Renal pelvis (tissue), 4 donors: ENCODE data around the gene PRDM8. TPM values are rescaled to one million over a fixed set of nuclear protein-coding genes. Genes with fewer than 3 reads are reported as not detected.

Experiments
- DNase-seq: peaks from one replicate; pipeline ENCODE4 v3.0.0-alpha.2; 2013
- polyA plus RNA-seq, 3 donors: library from polyadenylated mRNA; unstranded; fragments of 120-200 nt; gene quantifications; one replicate each; pipeline ENCODE4 v1.2.1, GENCODE V29; 2013; ENCODE audit not compliant: insufficient read length in 3 of 3

Gene PRDM8
- polyA plus RNA-seq, 3 donors: 0.93 to 2.8 (median 2.1) TPM

DNA sequence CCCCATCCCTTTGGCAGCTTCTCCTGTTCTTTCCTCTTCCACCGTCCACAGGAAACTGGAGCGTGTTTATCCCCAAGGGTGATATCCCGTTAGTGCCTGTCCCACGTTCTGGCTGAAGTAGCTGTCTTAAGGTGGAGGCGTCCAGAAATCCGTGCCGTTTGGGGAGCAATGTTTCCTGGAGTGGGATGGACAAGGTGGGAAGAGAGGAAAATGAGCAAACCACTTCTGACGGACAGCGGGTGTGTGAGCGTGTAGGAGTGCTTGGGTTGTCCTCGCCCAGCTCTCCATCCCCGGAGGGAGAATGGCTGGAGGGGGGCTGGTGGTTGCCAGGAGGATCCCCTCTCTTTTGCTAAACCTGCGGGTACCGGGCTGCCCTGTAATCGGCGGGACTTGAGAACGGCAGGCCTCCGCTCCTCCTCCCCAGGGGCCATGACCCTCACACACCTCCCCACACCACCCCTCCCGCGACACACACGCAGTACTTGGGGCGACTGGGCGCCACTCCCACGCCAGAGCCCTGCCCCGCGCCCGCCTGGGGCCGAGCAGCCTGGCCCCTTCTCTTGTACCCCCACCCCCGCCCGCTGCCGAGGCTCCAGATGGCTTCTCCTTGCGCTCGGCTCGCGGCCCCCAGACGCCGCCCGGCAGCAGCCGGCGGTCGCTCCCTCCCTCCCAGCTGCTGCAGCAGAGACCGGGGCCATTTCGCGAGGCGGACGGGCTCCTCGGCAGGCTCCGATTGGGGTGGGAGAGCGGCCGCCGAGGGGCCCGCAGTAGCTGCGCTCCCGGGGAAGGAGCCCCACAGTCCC is 13.9 kb upstream of the PRDM8 start:
- no peak for DNase-seq

DNA sequence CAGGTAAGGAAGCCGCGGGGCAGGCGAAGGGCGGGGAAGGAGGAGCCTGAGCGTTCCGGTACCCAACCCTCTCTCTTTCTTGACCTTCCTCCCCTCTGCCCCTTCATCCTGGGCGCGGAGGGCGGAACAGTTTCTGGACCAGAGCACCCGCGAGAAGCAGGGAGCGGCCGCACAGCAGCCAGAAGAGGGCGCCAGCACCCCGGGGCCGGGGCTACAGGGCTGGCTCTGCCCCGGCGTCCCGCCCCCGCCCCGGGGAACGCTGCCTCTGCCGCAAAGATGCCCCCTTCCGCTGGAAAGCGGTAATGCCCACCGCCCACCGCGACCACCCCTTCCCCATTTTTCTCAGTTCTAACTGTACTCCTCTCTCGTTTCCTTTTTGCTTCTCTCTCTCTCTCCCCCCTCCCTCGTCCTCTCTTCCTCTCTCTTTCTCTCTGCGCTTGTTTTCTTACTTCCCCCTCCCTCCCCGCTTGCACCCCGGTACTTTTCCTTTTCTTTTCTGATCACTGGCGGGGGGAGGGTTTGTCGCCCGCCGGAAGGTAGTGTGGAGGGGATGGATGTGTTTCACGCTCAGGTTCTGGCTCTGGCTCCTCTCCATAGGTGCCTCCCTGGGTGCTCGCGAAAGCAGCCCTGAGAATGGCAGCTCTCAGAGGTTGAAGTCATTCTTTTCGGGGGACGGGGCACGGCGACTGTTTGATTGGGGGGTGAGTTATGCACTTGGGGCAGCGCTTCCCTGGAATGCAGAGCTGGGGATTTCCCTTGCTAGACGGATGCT is 13.1 kb upstream of the PRDM8 start:
- DNase-seq: no peak

DNA sequence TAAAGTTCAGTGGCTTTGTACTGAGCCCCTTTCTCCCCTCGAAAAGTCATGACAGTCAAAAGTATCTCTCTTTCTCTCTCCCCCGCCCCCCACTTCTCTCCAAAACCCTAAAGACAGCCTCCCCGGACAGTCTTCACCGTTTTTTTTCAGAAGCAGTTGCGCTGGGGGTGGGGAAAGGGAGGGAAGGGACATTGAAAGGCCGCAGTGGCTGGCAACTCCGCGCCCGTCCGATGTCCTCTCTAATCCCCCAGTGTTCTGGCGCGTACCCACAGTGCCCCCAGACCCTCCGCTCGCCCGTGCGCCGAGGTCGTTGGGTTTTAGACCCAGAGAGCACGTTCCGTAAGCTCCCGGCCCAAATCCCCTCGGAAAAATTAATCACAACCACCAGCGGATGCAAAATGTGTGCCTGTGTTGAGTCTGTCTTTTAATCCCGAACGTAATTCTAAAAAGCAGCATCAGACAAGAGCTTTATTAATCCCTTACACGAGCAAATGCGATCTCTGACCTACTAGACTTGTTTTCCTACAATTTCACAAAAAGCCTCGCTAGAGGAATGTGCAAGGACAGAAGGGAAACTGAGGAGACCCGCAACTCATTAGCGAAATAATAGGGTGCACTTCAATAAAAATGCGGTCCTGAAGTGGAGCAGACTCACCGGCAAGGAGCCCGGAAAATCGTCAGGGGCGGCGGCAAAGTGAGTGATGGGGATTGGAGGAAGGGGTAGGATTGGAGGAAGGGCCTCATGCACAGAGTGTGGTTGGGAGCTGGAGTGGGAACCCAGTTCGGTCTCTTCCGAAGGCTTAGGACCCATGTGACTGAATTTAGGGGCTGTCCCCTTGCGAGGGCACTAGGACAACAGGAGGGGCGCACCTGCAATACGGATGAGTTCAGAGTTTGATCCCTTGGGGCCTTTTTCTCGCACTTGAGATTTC is 12.2 kb upstream of the PRDM8 start:
- no peak for DNase-seq

DNA sequence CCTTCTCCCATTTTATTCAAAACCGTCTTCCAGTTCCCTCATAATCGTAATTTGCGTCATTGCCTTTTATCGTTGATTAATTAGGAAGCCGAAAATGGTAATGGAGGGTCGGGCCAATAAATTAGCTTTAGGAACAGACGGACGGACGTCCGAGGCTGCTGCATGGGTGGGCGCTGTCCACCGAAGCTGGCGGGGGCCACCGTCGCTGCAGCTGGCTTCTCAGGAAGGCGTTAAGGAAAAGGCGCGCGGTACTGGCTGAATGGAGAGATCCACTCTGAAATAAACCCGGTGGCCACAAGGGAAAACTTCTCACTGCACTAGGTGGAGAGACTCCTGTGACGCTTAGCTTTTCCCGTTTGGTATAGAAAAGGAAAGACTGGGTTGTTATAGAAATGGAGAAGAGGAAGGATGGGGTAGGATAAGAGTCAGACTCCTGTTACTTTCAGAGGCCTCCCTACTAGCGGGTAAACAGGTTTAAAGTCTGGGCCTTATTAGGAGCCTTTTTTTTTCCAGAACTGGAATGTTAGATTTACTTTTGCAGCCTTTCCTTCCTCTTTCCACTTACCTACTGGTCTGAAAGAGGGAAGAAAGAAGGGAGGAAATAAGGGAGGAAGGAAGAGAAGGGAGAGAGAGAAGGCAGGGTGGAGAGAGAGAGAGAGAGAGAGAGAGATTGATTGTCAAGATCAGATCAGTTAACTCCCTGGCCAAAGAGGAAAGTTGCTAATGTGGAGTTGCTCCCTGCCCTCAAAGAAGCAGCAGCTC is 11.3 kb upstream of the PRDM8 start:
- DNase-seq: no peak

DNA sequence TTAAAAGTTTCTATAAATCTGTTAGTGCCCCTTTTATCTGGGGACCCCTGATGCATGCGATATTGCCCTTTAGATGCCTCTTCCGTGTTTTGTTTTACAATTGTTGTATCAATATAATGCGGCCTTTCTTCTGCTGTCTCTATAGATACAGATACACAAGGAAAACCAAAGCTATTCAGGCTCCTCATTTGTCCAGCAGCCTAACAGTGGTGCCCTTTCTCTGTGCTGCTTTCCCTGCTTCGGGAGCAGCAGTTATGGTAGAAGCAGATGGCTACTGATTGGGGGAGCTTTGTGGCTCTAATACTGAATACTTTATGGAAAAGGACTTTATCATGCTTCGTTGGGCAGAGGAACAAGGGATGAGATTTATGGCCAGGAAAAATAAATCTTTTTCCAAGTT is 10.6 kb upstream of the PRDM8 start:
- DNase-seq: no peak

DNA sequence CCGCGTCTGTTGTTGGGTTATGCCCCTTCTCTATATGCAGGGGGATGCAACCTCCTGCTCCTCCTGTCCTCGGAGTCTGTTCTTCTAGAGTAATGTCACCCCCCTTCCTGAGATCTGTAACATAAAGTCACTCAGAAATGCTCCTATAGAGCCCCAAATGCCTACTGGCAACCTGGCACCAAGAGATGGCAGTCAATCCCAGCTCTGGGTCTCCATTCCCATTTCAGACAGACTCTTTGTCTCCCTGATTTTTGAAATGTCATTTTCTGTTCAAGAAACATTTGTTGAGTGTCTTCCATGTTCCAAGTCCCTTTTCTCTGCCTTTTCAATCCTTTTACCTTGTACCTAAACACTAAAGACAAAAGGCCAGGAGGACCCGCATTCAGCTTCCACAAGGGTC is 9.6 kb upstream of the PRDM8 start:
- DNase-seq: no peak

DNA sequence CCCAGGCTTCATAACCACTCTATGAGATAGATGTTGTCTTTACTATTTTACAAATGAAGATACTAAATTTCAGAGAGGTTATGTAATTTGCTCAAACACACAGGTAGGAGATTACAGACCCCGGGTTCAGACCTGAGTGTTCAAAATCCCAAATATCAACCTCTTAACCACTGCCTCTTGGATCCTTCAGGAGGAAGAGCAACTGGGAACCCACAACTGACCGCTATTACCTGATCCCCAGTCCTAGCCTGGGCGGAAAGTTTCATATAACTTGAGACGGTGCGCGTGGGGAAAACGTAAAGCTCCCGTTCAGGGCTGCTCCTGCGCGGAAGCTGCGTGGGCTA is 8.9 kb upstream of the PRDM8 start:
- DNase-seq: no peak

DNA sequence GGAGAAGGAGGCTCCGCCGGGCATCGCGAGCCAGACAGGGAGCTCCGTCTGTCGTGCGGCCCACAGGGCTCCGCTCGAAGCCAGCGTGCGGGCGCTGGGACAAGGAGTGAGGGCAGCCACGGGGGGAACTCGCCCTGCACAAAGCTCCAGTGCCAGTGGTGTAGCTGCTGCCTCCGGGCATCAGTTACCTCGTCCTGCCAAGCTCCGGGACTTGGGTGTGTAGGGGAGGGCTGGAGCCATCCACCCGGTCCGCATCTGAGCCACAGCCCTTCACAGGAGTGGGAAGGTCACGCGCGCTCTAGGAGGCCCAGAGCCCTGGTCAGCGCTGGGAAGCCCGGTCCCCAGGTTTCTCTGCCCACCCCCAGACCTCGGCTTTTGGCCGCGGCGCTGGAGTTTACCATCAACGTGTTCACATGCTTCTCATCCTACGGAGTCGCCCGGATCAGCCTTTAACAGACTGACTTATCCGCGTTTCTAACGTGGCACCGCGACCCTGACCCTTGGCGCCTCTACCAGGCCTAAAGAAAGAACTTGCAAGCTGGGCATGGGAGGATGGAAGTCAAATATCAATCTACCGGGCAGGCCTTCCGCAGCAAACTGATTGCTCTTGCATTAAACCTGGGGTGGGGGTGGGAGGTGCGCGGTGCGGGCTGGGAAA is 8.4 kb upstream of the PRDM8 start:
- DNase-seq: no peak

DNA sequence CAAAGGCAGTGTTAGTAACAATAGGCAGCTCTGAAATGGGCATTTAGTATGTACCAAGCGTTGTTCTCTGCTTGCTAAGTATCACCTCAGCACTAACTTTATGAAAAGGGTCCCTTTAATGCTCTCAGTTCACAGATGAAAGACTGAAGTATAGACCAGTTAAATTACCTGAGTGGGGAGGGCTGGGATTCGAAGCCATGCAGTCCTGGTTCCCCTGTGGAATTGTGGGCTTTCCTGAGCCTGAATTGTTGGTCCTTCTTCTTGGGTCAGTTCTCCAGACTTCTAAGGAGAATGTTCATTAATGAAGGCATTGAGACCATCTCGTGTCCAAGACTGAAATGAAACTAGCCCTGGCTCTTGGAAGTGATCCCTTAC is 7.7 kb upstream of the PRDM8 start:
- no peak for DNase-seq

DNA sequence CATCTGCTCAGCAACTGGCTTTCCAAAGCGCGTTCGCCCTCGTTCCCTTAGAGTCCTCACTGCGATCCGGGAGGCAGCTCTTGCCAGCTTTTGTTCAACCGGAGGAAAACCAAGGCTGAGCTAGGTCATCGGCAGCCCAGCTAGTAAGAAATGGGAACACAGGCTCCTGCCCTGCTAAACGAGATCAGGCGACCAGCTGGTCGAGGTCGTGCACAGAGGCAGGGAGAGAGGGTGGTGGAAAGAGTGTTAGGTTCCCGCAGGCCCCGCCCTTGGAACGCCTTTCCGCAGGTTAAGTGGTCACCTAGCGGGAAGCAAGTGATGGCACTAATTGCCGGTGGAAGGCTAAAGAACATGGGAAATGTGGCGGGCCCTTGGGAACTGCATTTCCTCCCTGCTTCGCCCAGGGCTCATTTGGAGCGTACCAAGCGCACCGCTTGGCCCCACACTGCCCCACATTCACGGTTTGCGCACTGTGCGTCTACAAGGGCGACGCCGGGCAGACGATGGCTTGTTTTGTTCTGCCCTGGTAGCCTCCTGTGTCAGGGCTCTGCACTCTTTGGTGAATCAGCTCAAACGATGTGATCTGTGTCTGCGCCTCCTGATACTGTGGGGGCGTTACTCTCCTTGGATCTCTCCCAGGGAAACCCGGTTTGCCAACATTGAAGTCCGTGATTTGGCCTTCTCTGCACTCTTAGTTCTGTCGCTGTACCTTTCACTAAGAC is 7.2 kb upstream of the PRDM8 start:
- no peak for DNase-seq

DNA sequence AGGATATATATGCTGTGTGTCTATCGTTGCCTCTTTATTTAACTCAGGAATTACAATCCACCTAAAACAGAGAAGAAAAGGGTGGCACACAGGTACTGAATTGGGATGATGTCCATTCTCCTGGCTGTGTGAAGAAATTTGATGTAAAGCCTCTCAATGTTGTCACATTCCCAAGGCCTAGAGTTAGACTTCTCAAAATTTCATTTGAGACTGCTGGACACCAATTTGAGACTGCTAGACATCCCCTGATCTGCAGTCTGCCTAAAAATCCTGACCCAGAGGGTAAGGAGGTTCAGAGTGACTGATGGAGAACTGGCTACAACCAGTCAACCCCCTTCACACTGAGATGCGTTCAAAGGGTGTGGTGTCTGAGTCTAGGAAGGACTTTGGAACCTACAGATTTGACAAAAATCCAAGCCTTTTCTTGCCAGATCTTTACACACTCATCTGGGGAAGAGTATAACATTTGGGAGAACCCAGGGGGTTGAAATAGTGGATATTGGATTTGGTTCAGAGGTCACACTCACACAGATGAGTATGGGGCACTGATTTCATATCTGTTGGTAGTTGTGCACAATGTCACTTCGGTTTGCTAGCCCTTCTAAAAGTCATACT is 4.9 kb upstream of the PRDM8 start:
- no peak for DNase-seq

DNA sequence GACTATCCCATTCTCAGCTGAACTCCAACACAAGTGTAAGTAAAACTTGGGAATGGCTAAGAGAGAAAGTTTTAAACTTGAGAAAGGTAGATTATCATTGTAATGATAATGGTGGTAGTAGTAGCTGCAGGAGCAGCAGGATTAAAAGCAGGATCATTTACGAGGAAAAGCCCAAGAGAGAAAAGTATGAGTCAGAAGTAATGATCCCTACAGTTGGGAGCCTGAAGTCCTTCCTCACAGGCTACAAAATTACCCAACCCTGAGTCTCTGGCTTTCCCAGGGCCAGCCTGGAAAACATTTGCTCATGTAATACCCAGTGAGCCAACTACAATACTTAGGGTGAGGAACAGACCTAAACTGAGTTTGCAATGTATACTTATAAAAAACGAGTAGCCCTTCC is 4.4 kb upstream of the PRDM8 start:
- no peak for DNase-seq

DNA sequence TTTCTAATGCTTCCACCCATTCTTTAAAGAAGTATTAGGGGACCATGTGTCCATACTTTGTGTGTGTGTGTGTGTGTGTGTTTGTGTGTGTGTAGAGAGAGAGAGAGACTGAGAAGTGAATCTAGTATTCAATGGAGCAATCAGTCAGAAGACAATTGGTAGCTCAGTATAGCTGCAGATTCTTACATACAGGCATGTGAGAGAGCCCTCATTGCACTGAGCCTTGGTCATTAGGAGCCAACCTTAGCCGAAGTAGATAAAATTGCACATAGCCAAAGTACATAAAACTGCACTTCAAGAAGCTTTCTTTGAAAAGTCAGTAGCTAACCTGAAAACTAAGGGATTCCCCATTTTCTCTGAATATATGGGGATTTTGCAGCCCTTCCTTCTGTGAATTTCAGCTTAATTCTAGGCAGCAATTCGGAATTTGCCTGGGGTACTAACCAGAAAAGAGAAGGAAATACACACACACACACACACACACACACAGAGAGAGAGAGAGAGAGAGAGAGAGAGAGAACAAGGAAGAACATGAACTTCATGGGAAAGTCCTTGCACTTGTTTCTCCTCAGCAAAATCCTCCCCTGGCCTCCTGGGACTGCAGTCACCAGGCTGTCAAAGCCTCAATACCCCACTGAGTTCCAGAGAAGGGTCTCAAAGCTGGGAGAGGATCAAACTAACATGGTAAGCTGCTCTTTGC is 1.7 kb upstream of the PRDM8 start:
- DNase-seq: no peak

DNA sequence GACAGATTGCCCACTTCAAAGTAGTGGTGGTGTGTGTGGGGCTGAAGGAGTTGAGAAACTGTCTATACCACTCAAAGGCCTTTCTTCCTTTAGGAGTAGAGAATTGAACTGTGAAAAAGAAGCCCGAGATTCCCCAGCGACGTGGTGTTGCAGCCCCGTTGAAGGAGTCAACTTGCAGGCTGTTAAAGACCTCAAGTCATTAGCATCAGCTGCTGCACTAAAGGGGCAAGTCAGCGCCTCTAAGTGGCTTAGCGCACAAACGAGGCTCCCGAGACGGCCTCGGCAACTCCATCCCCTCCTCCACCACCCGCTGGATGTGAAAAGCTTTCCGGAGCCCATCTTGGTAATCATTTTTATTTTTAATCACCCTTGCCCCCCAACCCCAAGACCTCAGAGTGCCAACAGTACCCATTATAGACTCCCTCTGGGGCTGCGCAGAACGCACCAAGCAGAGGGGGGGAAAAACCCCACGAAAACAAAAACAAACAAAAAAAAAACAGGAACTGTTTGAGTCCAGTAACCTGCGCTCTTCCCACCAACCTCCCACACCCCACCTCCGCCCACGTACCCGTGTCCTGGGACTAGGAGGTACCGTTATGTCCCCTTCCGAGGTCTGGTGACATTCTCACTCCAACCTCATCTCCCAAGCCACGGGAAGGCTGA is 913 bp upstream of the PRDM8 start:
- DNase-seq: no peak

DNA sequence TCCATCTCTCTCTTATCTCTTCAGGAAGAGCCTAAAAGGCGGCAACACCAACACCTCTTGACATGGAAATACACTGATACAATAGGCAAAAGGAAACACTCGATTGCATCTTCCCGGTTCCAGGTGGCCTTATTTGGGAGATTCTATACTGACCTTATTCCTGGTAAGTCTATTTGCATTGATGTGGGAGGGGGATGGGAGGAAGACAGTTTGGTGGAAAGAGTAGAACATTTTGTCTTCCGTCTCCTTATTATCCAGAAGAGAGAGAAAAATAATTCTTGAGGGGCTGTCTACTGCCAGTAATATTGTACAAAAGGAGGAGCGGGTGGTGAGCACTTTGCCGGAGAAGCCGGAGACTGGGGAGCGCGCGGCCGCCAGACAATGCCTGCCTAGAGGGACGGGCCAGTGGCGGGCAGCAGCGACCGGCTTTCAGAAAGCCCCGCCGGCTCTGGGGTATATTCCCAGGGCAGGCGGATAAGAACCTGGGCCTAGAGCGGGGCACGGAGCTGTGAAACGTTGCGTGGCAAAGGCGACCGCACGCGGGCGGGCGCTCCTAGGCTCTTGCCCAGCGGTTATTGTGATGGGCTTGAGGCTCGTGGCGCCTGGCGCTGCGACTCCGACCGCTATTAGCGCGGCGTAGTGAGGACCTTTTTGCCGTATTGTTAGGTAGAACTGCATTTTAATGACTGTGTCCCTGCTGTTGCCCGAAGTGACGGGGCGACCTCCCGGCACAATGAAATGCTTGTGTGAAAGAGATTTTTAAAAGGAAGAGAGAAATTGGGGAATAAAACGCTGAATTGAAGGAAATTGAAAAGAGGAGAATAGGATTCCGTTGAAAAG is 518 bp downstream of the PRDM8 start:
- DNase-seq: no peak

DNA sequence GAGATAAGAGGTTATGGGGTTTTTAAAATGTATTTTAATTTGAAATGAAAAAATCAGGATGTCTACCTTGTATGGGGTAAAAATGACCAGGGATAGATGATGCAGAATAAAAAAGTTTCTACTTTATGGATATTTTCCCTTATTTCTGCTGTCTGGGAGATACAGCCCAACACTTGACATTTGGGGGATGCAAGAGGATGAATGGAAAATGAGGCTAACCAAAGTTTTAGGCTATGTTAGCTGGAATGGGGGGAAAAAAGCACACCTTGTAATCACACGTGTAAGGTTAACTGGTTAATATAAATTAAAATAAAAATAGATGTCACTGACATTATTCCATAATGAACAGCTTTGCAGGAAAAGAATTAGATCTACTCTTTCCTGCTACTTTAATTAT is 1.1 kb downstream of the PRDM8 start:
- no peak for DNase-seq

DNA sequence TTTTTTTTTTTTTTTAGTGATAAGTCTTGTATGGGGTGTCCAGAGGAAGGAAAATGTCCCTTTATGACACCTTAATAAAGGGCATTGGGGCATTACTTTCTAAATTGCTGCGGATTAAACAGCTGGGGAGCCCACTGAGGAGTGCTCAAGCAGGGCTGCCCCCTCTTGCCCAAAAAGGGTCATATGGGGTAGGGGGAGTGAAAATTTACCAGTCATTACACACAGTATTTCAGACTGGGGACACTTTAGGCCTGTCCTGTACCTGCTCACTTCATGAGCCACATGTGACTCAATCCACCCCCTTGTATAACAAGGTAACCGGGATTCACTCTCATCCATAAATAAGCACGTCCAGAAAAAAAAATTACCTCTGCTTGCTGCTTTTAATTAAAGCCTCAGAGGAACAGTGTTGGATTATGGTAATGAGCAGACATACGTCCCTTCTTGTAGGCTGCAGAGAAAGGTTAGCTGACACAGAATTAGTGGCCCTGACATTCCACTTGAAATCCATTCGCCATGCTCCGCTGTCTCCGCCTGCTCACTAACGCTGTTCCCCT is 1.8 kb downstream of the PRDM8 start:
- DNase-seq: no peak

DNA sequence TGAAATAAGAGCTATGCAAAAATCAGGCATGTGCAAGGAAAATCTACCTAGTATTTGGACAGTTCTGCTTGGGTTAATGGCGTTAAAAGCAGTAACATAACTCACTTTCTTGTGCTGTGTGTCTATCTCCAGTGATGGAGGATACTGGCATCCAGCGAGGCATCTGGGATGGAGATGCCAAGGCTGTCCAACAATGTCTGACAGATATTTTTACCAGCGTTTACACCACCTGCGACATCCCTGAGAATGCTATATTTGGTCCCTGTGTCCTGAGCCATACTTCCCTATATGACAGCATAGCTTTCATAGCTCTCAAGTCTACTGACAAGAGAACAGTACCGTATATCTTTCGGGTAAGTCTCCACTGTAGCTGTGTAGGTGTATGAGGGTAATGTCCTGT is 2.6 kb downstream of the PRDM8 start:
- DNase-seq: no peak
